CD4-positive, alpha-beta T cell (primary cell): ENCODE results near the gene STAMBPL1. TPM values are rescaled to one million over a fixed set of nuclear protein-coding genes. Genes with fewer than 3 reads are reported as not detected.

Source experiments
- ATAC-seq: fragments of 200-7000 bp; cut with Tn5 transposase; one replicate; pipeline ENCODE4 v1.10.0; 2022; ENCODE audit warnings: mild to moderate bottlenecking; ENCODE audit not compliant: poor library complexity
- CTCF ChIA-PET: fragments of 350-600 bp; sonication (Branson Sonifier 250); formaldehyde crosslinking; loops from one replicate; lab custom pipeline; 2021; ENCODE audit warnings: antibody characterized with exemption, inconsistent platforms; lab: Charles Lee
- POLR2A ChIA-PET: fragments of 350-600 bp; sonication (Branson Sonifier 250); formaldehyde crosslinking; loops from one replicate; lab custom pipeline; 2021; ENCODE audit warnings: antibody characterized with exemption, inconsistent platforms; lab: Charles Lee
- DNase-seq, 14 experiments: peaks; one replicate each; pipeline ENCODE4 v3.0.0-alpha.2; 2013 to 2020; ENCODE audit warnings: mixed read lengths in 2 of 14
- H3K27ac ChIP-seq, 2 donors: one replicate each; pipeline versions ENCODE4 v1.5.1 to v1.7.0; 2013; ENCODE audit warnings: low read length in 2 of 2, low read depth in 1 of 2, mild to moderate bottlenecking in 1 of 2
- H3K27me3 ChIP-seq, 2 experiments: 1 replicate in 1 of 2; 2 replicates in 1 of 2; pipeline versions ENCODE4 v1.6.1 to v1.7.0; 2013; ENCODE audit warnings: low read length in 2 of 2, control low read depth in 1 of 2, mild to moderate bottlenecking in 1 of 2, moderate library complexity in 1 of 2; ENCODE audit not compliant: insufficient read depth in 2 of 2, control insufficient read depth in 1 of 2
- H3K36me3 ChIP-seq: one replicate; pipeline ENCODE4 v1.6.1; 2013; ENCODE audit warnings: low read length, control low read depth; ENCODE audit not compliant: insufficient read depth
- H3K4me1 ChIP-seq: one replicate; pipeline ENCODE4 v1.6.1; 2013; ENCODE audit warnings: low read length, control low read depth; ENCODE audit not compliant: insufficient read depth
- H3K4me3 ChIP-seq: one replicate; pipeline ENCODE4 v1.5.1; 2013; ENCODE audit warnings: mild to moderate bottlenecking, low read length, moderate library complexity
- H3K9me3 ChIP-seq, 2 experiments: 1 replicate in 1 of 2; 2 replicates in 1 of 2; pipeline versions ENCODE4 v1.6.1 to v1.7.0; 2013; ENCODE audit warnings: low read length in 2 of 2, mild to moderate bottlenecking in 2 of 2, control low read depth in 1 of 2, moderate library complexity in 1 of 2; ENCODE audit not compliant: control insufficient read depth in 1 of 2, insufficient read depth in 1 of 2
- H3K27ac Mint-ChIP-seq: one replicate; pipeline ENCODE4 v1.8.0; 2020; ENCODE audit warnings: mixed read lengths
- H3K27me3 Mint-ChIP-seq: one replicate; pipeline ENCODE4 v1.8.0; 2021; ENCODE audit warnings: mixed read lengths
- H3K36me3 Mint-ChIP-seq: one replicate; pipeline ENCODE4 v1.8.0; 2021; ENCODE audit warnings: low read depth, mixed read lengths
- H3K4me1 Mint-ChIP-seq: one replicate; pipeline ENCODE4 v1.8.0; 2021; ENCODE audit warnings: low read depth, mixed read lengths
- H3K4me3 Mint-ChIP-seq: one replicate; pipeline ENCODE4 v1.8.0; 2020; ENCODE audit warnings: mild to moderate bottlenecking, mixed read lengths
- H3K9me3 Mint-ChIP-seq: one replicate; pipeline ENCODE4 v1.8.0; 2020; ENCODE audit warnings: mixed read lengths
- CTCF ChIP-seq: fragments of 200-600 bp; IDR thresholded peaks from one replicate; pipeline ENCODE4 v1.8.0; 2022; ENCODE audit warnings: antibody characterized with exemption, mild to moderate bottlenecking
- intact Hi-C, 2 experiments: fragments of 100-400 bp; cut with DNase I in 1 of 2; cut with micrococcal nuclease in 1 of 2; formaldehyde crosslinking; loops; one replicate each; pipeline versions ENCODE4 v1.15.1 to v1.9.0; 2023 to 2025; cut with DNase I, micrococcal nuclease
- total RNA-seq, 174 experiments: library from RNA in 2 of 174; stranded (reverse) in 2 of 174; gene quantifications; one replicate each; pipeline ENCODE4 v1.2.3 and lab custom pipeline; 2021 to 2026

The STAMBPL1 gene
- total RNA-seq, 2 experiments from 2014 or later, result 23.7 to 26.7 TPM

GRCh38 chr10:88949912-88950837 is 70.1 kb downstream of the STAMBPL1 start:
- H3K27ac Mint-ChIP-seq, result no peak overlapping the region
- Histone ChIP-seq H3K4me3 (no peak overlapping the region), H3K27me3 (no peaks in the 10 kb centered on the region), H3K36me3 (no peaks in the 10 kb centered on the region), H3K9me3 (no peaks in the 10 kb centered on the region), H3K4me1 (no peaks in the 10 kb centered on the region), H3K27ac (no peak overlapping the region)
- ATAC-seq, result no peak
- no peak overlapping the region for H3K4me3 Mint-ChIP-seq
- ChIA-PET POLR2A (interaction anchor here (0.5 to 0.8 kb wide), 3 partner anchors 40 to 178 kb away, joined by 3 read pairs; no protein-coding TSS in a partner anchor), CTCF (no interaction called here)
- H3K9me3 Mint-ChIP-seq, result no peaks in the 10 kb centered on the region
- H3K27me3 Mint-ChIP-seq, result no peaks in the 10 kb centered on the region
- H3K4me1 Mint-ChIP-seq, result no peaks in the 10 kb centered on the region
- intact Hi-C loops, result no loop called here
- peaks cover 6% of the 10 kb centered on the region for H3K36me3 Mint-ChIP-seq
- DNase-seq, result no peak
- TF ChIP-seq CTCF, result no peak

- Mint-ChIP-seq H3K27me3 (no peaks in the 10 kb centered on the region), H3K9me3 (no peaks in the 10 kb centered on the region), H3K4me3 (no peak within 1 kb of the TSS), H3K27ac (no peak within 1 kb of the TSS), H3K36me3 (peaks cover 6% of the 10 kb centered on the region), H3K4me1 (no peaks in the 10 kb centered on the region)
- no peak within 1 kb of the TSS for H3K27ac ChIP-seq
- no peaks in the 10 kb centered on the region for H3K4me1 ChIP-seq
- H3K36me3 ChIP-seq, result no peaks in the 10 kb centered on the region
- intact Hi-C loops, result no loop called here
- no peak within 1 kb of the TSS for H3K4me3 ChIP-seq
- ChIA-PET POLR2A (no interaction called here), CTCF (interaction anchor here (1.1 kb wide), 1 partner anchor 10 kb away, joined by 4 read pairs; no protein-coding TSS in a partner anchor)
- H3K27me3 ChIP-seq, result no peaks in the 10 kb centered on the region
- no peaks in the 10 kb centered on the region for H3K9me3 ChIP-seq
- DNase-seq, result no peak
- no peak for ATAC-seq
- TF ChIP-seq CTCF, result no peak
These were observed 72.6 kb downstream of the STAMBPL1 start, which contains the start of gene ACTA2 for GRCh38 chr10:88952647-88953111. TSS of gene ACTA2 (minus strand) at chr10:88952773. CDS start at chr10:88948930, 3,843 bp downstream.

- no peaks in the 10 kb centered on the region for H3K4me1 Mint-ChIP-seq
- DNase-seq (no peak), ATAC-seq (no peak)
- ChIA-PET CTCF (interaction anchor here (1.1 kb wide), 1 partner anchor 9 kb away, joined by 4 read pairs; no protein-coding TSS in a partner anchor), POLR2A (interaction anchor here (0.6 kb wide), 1 partner anchor 132 kb away, joined by 3 read pairs; no protein-coding TSS in a partner anchor)
- no peaks in the 10 kb centered on the region for H3K9me3 Mint-ChIP-seq
- H3K27ac ChIP-seq, result no peak overlapping the region
- no peaks in the 10 kb centered on the region for H3K9me3 ChIP-seq
- peaks cover 6% of the 10 kb centered on the region for H3K36me3 Mint-ChIP-seq
- TF ChIP-seq CTCF, result no peak
- no peaks in the 10 kb centered on the region for H3K36me3 ChIP-seq
- no peak overlapping the region for H3K4me3 Mint-ChIP-seq
- H3K27me3 ChIP-seq, result no peaks in the 10 kb centered on the region
- H3K27ac Mint-ChIP-seq, result no peak overlapping the region
- H3K4me3 ChIP-seq, result no peak overlapping the region
- intact Hi-C loops, result no loop called here
- H3K27me3 Mint-ChIP-seq, result no peaks in the 10 kb centered on the region
- H3K4me1 ChIP-seq, result no peaks in the 10 kb centered on the region
These were observed 73.6 kb downstream of the STAMBPL1 start for GRCh38 chr10:88953662-88954061.
